ENCODE data around the gene BICC1. TPM values are rescaled to one million over a fixed set of nuclear protein-coding genes. Genes with fewer than 3 reads are reported as not detected.

Gene BICC1
- total and polyA plus RNA-seq, 2 of the 4 experiments (the other 2 are of a cell fraction) = 5.7 to 42.5 TPM

DNA sequence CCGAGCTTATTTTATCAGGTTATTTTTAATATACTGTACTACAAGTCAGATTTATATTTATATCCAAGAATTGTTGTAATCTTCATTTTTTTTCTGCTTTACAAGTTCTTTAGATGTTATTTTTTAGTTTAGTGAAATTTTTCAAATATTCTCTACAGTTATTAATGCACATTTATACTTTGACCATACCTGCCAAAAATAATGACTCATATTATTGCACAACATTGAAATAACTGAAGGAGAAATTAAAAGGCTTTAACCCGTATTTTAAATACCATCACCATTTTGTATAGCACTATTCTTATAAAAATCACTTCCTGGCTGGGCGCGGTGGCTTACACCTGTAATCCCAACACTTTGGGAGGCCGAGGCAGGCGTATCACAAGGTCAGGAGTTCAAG is 278.5 kb downstream of the BICC1 start:
- TF ChIP-seq SMC3 (IDR thresholded peaks at IDR 0.05; ENCODE audit: low read depth, low read length) (no peak), BHLHE40 (IDR thresholded peaks at IDR 0.05; ENCODE audit: low read depth, low read length) (no peak), RAD21 (IDR thresholded peaks at IDR 0.05; ENCODE audit: low read length) (no peak), CEBPB (IDR thresholded peaks at IDR 0.05; ENCODE audit: low read depth, low read length) (peak; percentile 93)
- ATAC-seq (ENCODE audit: low read depth) = no peak
- Histone ChIP-seq H3K23ac (ENCODE audit: low read depth, low read length) (no peak overlapping the region), H3K14ac (replicated peaks; ENCODE audit: low read depth, low read length) (no peak overlapping the region), H3K9ac (ENCODE audit: low read depth, low read length) (no peak overlapping the region), H3K79me1 (ENCODE audit: low read depth in 1 of 2, low read length in 2 of 2) (no peaks in the 10 kb centered on the region; a peak in 1 of 4 replicates), H3K27me3 (ENCODE audit: control insufficient read depth, insufficient read depth, low read length) (no peaks in the 10 kb centered on the region), H3K9me1 (ENCODE audit: insufficient read depth, low read length) (no peaks in the 10 kb centered on the region), H3K4me1 (ENCODE audit: control insufficient read depth, insufficient read depth, low read length) (no peaks in the 10 kb centered on the region), H4K5ac (ENCODE audit: low read depth, low read length) (no peak overlapping the region), H3K4ac (ENCODE audit: low read depth, low read length) (no peak overlapping the region), H2BK20ac (ENCODE audit: low read depth, low read length) (no peak overlapping the region), H3K56ac (ENCODE audit: extremely low read depth, insufficient read depth, low read length) (no peak overlapping the region), H3K27ac (ENCODE audit: insufficient read depth, low read length) (no peak overlapping the region), H3K4me2 (ENCODE audit: low read depth, low read length) (no peak overlapping the region), H3K4me3 (ENCODE audit: insufficient read depth, low read depth, low read length) (no peak overlapping the region), H3K18ac (ENCODE audit: low read depth, low read length) (no peak overlapping the region), H4K20me1 (ENCODE audit: insufficient read depth, low read length) (no peaks in the 10 kb centered on the region), H3K36me3 (ENCODE audit: control insufficient read depth, insufficient read depth, low read length) (peaks cover 12% of the 10 kb centered on the region), H2AK5ac (ENCODE audit: low read depth, low read length) (no peak overlapping the region), H3K9me3 (ENCODE audit: control insufficient read depth, insufficient read depth, low read length) (no peaks in the 10 kb centered on the region), H2BK120ac (ENCODE audit: low read depth, low read length) (no peak overlapping the region), H4K91ac (ENCODE audit: insufficient read depth, low read depth, low read length) (no peak overlapping the region), H2AK9ac (replicated peaks; ENCODE audit: low read depth, low read length, poor library complexity) (no peak overlapping the region), H2AFZ (replicated peaks; ENCODE audit: low read length, poor library complexity) (no peak overlapping the region), H2BK15ac (ENCODE audit: low read depth, low read length) (no peak overlapping the region), H4K8ac (ENCODE audit: low read depth in 2 of 2, low read length in 2 of 2) (no peak overlapping the region), H2BK5ac (ENCODE audit: low read depth, low read length, poor library complexity, severe bottlenecking) (no peak overlapping the region)
- intact Hi-C loops (cut with micrococcal nuclease) = no loop called here
- in situ Hi-C loops (cut with MboI; ENCODE audit: low sequenced_read_pairs) = loop anchor here (25.0 kb wide), 1 partner anchor 771 kb away; no protein-coding TSS in a partner anchor
- 100% methylated on average over 2 of the region's 6 CpGs; no CpG with 5 or more reads in 1 of the 2 experiments for WGBS, 2 experiments (ENCODE audit: extremely low coverage in 2 of 2, insufficient read length in 1 of 2)
- ChIA-PET POLR2A (ENCODE audit: unreplicated experiment) (no interaction called here), CTCF (interaction anchor here (0.6 kb wide), 1 partner anchor 131 kb away, joined by 3 read pairs; no protein-coding TSS in a partner anchor)
- dilution Hi-C loops (cut with HindIII; ENCODE audit: low sequenced_read_pairs, unreplicated experiment) = no loop called here
- peak; percentile 55 for DNase-seq
- BruUV-seq (replicated peaks) = no TSS peak

Measured in IMR-90 (cell line).